GM19023 (cell line): Measurements from ENCODE around the gene ABCA2.

Experiments used
- ATAC-seq: cut with Tn5 transposase; IDR thresholded peaks from one replicate; pipeline ENCODE4 v1.9.1; 2021; ENCODE audit warnings: mild to moderate bottlenecking, moderate library complexity; ENCODE audit not compliant: unreplicated experiment

ABCA2 gene

GRCh38 chr9:137027369-137028262 is at the start of gene ABCA2:
ABCA2 (minus strand) TSS chr9:137028237; CDS start chr9:137028140, 97 bp downstream.
- ATAC-seq: no peak

GRCh38 chr9:137077010-137077747 is 49.1 kb upstream of the ABCA2 start, which contains the start of gene UAP1L1:
UAP1L1 (plus strand) TSS chr9:137077517; CDS start chr9:137077533, 16 bp downstream.
- peak; percentile 49 for ATAC-seq

GRCh38 chr9:137076636-137077009 is 48.6 kb upstream of the ABCA2 start:
- ATAC-seq: no peak

- ATAC-seq: no peak
Observed at GRCh38 chr9:137075275-137075775, 47.3 kb upstream of the ABCA2 start.

- ATAC-seq: no peak
Observed at GRCh38 chr9:137074657-137075274, 46.7 kb upstream of the ABCA2 start.

GRCh38 chr9:137073992-137074399 is 46.0 kb upstream of the ABCA2 start:
- ATAC-seq: no peak

- no peak for ATAC-seq
Observed at GRCh38 chr9:137071282-137071681, 43.2 kb upstream of the ABCA2 start.

- ATAC-seq: no peak
Observed at GRCh38 chr9:137070906-137071275, 42.9 kb upstream of the ABCA2 start.

GRCh38 chr9:137070201-137070905 is 42.3 kb upstream of the ABCA2 start, which contains the start of gene SAPCD2:
SAPCD2 (minus strand) TSS chr9:137070557; CDS start chr9:137070460, 97 bp downstream.
- peak; percentile 72 for ATAC-seq

GRCh38 chr9:137069508-137070091 is 41.6 kb upstream of the ABCA2 start:
- no peak for ATAC-seq

GRCh38 chr9:137068539-137069507 is 40.8 kb upstream of the ABCA2 start:
- no peak for ATAC-seq

- no peak for ATAC-seq
Observed at GRCh38 chr9:137067860-137068538, 40.0 kb upstream of the ABCA2 start.

GRCh38 chr9:137066096-137066861 is 38.2 kb upstream of the ABCA2 start:
- ATAC-seq: no peak

GRCh38 chr9:137065336-137065967 is 37.4 kb upstream of the ABCA2 start:
- no peak for ATAC-seq

- no peak for ATAC-seq
Observed at GRCh38 chr9:137064880-137065164, 36.8 kb upstream of the ABCA2 start.

- ATAC-seq: no peak
Observed at GRCh38 chr9:137064027-137064879, 36.2 kb upstream of the ABCA2 start.
